HG02870 (cell line): ENCODE data around the gene RANBP17.
"Not testable (repeated sequence)": the region's sequence is repeated elsewhere in the genome, so short reads cannot be mapped to it uniquely, and the experiment has no call there.

Experiments used
- ATAC-seq: cut with Tn5 transposase; IDR thresholded peaks from one replicate; pipeline ENCODE4 v1.9.1; 2021; ENCODE audit warnings: mild to moderate bottlenecking, moderate library complexity; ENCODE audit not compliant: unreplicated experiment

The RANBP17 gene

GRCh38 chr5:171283753-171284152 is 421.9 kb downstream of the RANBP17 start:
- ATAC-seq, result no peak

GRCh38 chr5:171285465-171285864 is 423.6 kb downstream of the RANBP17 start:
- no peak for ATAC-seq

GRCh38 chr5:171288066-171288465 is 426.2 kb downstream of the RANBP17 start:
- ATAC-seq, result no peak

- ATAC-seq, result no peak
These were observed 429.6 kb downstream of the RANBP17 start for GRCh38 chr5:171291371-171291770.

GRCh38 chr5:171295299-171295698 is 433.5 kb downstream of the RANBP17 start:
- no peak for ATAC-seq

GRCh38 chr5:171295801-171296200 is 434.0 kb downstream of the RANBP17 start:
- ATAC-seq, result no peak

- ATAC-seq, result not testable (repeated sequence)
These were observed 436.1 kb downstream of the RANBP17 start for GRCh38 chr5:171297941-171298340.

GRCh38 chr5:171299228-171299627 is 437.4 kb downstream of the RANBP17 start:
- ATAC-seq, result no peak

GRCh38 chr5:171299851-171300250 is 438.0 kb downstream of the RANBP17 start:
- no peak for ATAC-seq

GRCh38 chr5:171300358-171300757 is 438.5 kb downstream of the RANBP17 start:
- no peak for ATAC-seq

GRCh38 chr5:171306166-171306565 is 444.3 kb downstream of the RANBP17 start:
- ATAC-seq, result no peak

- ATAC-seq, result no peak
These were observed 445.2 kb downstream of the RANBP17 start for GRCh38 chr5:171306781-171307591.

GRCh38 chr5:171307789-171308452 is 446.1 kb downstream of the RANBP17 start:
- no peak for ATAC-seq

- no peak for ATAC-seq
These were observed 446.8 kb downstream of the RANBP17 start, which contains the start of gene TLX3 for GRCh38 chr5:171308453-171309275. TSS of gene TLX3 (plus strand) at chr5:171309248. CDS start at chr5:171309366, 118 bp downstream.

- no peak for ATAC-seq
These were observed 447.7 kb downstream of the RANBP17 start for GRCh38 chr5:171309276-171310211.

GRCh38 chr5:171310212-171310818 is 448.5 kb downstream of the RANBP17 start:
- ATAC-seq, result no peak

GRCh38 chr5:171310819-171311321 is 449.1 kb downstream of the RANBP17 start:
- no peak for ATAC-seq

GRCh38 chr5:171311322-171312077 is 449.7 kb downstream of the RANBP17 start:
- ATAC-seq, result no peak
